ENCODE data around the gene SOX3.

SOX3 gene

DNA sequence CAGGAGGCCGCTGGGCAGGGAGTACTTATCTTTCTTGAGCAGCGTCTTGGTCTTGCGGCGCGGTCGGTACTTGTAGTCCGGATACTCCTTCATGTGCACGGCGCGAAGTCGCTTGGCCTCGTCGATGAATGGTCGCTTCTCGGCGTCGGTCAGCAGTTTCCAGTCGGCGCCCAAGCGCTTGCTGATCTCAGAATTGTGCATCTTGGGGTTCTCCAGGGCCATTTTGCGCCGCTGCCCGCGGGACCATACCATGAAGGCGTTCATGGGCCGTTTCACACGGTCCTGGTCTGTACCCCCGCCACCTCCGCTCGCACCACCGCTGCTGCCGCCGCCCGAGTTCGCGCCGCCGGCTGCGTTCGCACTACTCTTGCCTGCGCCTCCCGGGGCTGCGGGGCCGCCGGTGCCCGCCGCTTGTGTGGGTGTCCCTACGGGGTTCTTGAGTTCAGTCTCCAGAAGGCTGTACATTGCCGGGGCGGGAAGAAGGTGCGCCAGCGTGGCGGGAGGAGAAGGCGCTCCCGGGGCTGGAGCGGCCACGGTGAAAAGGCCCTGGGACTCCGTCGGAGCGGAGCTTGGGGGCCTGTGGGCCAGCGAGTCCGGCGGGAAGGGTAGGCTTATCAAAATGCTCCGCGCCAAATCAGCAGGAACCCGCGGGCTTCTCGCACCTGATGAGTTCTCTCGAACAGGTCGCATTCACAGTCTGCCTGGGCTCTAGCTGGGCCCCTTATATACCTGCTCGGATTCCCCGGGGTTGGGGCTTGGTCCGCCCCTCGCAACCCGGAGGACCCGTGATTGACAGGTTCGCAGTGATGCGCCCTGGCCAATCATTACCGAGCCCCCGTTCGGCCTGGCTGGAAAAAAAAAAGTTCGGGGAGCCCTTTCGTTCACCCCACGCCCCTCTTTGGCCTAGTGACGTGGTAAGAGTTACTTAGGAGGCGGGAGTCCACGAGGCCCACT lies at the start of gene SOX3:
TSS of gene SOX3 (minus strand) at position 699 of the 954 bp plus-strand sequence. CDS start at position 690, 9 bp downstream.
- no peak for DNase-seq (ENCODE audit: low spot score)

DNA sequence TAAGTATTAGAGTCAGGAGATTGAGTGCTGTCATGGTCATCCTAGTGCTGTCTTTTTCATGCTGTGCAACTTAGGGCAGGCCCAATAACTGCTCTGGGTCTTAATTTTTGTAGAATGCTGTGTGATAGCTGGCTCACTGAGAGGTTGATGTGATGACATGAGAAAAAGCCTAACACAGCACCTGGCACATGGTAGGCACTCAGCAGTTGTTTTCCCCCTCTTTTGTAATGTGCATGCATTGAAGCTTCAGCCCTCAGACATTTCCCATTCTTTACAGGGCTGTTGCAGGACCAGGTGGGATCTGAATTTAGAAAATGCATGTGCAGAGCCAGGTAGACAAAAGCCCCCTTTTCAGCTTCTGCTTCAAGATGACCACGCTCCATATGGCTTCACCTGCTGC lies 44.1 kb upstream of the SOX3 start:
- DNase-seq (ENCODE audit: low spot score), result no peak

DNA sequence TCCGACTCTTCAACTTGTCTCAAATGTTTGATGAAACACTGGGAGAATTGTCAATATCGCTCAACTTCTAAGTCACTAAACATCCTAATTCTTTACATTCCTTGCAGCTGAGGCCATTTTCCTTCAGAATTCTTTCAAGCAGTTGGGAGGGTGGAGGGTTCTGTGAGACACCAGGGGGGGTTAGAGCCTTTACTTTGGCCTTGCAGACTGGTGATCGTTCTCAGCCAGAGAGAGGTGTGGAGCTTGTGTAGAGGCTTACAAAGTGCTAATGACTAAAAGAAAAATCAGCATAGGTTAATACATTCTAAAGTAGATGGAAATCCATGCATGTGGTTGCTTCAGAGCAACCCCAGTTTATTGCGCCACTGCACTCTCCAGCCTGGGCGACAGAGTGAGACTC lies 21.3 kb upstream of the SOX3 start:
- no peak for DNase-seq (ENCODE audit: low spot score)

DNA sequence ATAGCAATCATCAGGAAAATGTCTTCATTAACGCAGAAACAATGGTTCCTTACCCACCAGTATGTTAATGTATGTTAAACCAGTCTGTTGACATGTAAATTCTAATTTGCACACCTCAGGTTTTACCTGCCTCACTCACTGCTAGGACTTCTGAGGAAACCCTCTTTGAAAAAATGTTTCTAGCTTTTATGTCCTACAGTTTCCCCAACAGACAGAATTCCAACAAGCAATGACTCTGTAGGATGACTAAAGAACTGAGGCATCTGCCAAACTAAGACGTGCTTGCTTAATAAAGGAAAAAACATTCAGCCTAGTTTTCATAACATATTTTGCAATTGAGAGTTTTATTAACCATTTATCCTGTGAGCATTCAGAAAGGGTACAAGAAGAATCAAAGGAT lies 20.6 kb upstream of the SOX3 start:
- no peak for DNase-seq (ENCODE audit: low spot score)

GRCh38 chrX:140524556-140524955 lies 19.7 kb upstream of the SOX3 start:
- DNase-seq (ENCODE audit: low spot score), result no peak

GRCh38 chrX:140521393-140521792 lies 16.5 kb upstream of the SOX3 start:
- no peak for DNase-seq (ENCODE audit: low spot score)

GRCh38 chrX:140514554-140514953 lies 9.7 kb upstream of the SOX3 start:
- no peak for DNase-seq (ENCODE audit: low spot score)

- DNase-seq (ENCODE audit: low spot score), result no peak
Observed at GRCh38 chrX:140510895-140511295, 6.0 kb upstream of the SOX3 start.

GRCh38 chrX:140510306-140510676 lies 5.4 kb upstream of the SOX3 start:
- DNase-seq (ENCODE audit: low spot score), result no peak

GRCh38 chrX:140509468-140510305 lies 4.8 kb upstream of the SOX3 start:
- DNase-seq (ENCODE audit: low spot score), result no peak

- no peak for DNase-seq (ENCODE audit: low spot score)
Observed at GRCh38 chrX:140508958-140509357, 4.1 kb upstream of the SOX3 start.

- no peak for DNase-seq (ENCODE audit: low spot score)
Observed at GRCh38 chrX:140507982-140508305, 3.1 kb upstream of the SOX3 start.

DNA sequence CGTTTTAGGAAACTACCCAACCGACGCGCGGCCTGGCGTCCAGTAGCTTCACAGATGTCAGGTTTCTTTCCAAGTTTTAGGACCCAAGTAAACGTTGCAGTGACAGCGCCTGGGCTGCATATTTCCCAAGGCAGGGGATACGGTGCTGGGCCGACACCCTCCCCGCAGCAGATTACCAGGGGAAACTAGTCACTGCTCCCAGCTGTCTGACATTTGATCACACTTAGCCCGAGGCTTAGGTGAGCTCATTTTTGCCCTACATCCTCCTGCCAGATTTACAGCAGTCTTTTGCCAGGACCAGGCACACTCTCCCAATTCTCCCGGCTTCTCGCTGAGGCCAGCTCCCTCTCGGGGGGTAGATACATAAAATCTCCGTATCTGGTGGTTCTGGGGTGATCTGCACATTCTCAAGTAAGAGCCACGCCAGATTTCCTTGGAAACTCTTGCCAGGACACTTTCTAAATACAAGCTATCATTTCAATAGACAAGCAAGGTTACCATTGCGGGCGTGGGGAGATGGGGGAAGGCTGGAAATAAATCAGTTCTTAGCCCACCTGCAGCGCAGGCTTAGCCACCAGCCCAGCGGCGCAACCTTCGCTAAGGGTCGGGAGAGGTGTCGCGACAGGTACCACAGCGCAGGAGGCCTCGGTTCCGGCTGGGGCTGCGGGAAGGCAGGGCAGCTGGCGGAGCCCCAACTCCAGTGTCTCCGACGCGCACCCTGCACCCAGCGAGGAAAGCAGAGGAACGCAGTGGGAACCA lies 2.5 kb upstream of the SOX3 start:
- DNase-seq (ENCODE audit: low spot score), result no peak

GRCh38 chrX:140505421-140506337 lies 810 bp upstream of the SOX3 start:
- no peak for DNase-seq (ENCODE audit: low spot score)

DNA sequence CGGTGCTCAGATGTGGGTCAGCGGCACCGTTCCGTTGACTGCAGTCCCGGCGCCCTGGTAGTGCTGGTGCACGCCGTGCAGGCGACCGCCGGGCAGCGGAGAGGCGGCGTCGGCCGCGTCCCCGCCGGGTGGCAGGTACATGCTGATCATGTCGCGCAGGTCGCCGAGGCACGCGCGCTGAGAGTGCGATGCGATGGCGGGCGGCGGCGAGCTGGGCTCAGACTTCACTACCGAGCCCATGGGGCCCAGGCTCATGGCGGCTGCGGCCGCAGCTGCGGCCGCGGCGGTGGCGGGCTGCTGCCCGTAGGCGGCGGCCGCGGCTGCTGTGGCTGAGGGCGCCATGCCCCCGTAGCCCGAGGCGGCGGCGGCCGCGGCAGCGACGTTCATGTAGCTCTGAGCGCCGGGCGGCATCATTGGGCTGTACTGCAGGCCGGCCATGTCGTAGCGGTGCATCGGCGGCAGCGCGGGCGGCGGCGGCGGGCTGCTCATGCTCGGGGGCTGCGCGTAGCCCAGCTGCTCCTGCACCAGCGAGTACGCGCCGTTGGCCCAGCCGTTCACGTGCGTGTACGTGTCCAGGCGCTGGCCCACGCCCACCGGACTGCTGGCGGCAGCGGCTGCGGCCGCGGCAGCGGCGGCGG lies 1.0 kb downstream of the SOX3 start:
- DNase-seq (ENCODE audit: low spot score), result peak; percentile 59

DNA sequence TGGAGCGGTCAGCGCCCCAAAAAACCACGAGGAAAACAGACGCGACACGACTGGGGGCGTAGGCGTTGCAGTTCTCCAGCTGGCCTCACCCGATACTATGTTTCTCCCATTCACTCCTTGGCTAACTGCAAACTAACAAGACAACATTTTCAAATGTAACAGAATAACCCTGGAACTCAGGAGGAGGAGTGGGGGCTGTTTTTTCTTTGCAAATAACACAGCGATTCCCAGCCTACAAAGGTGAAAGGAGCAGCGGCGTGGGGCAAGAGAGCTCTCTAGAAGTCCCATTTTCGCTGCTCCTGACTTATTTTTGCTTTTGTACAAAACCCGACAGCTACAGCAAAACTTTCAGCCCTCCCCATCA lies 1.6 kb downstream of the SOX3 start:
- no peak for DNase-seq (ENCODE audit: low spot score)

- DNase-seq (ENCODE audit: low spot score), result no peak
Observed at GRCh38 chrX:140502491-140503237, 2.2 kb downstream of the SOX3 start.

GRCh38 chrX:140501940-140502468 lies 2.9 kb downstream of the SOX3 start:
- no peak for DNase-seq (ENCODE audit: low spot score)

GRCh38 chrX:140501321-140501720 lies 3.5 kb downstream of the SOX3 start:
- no peak for DNase-seq (ENCODE audit: low spot score)

GRCh38 chrX:140500441-140500840 lies 4.4 kb downstream of the SOX3 start:
- DNase-seq (ENCODE audit: low spot score), result no peak

Data from D341Med (cell line).